ENCODE measurements around the gene HOXA1.

The HOXA1 gene

DNA sequence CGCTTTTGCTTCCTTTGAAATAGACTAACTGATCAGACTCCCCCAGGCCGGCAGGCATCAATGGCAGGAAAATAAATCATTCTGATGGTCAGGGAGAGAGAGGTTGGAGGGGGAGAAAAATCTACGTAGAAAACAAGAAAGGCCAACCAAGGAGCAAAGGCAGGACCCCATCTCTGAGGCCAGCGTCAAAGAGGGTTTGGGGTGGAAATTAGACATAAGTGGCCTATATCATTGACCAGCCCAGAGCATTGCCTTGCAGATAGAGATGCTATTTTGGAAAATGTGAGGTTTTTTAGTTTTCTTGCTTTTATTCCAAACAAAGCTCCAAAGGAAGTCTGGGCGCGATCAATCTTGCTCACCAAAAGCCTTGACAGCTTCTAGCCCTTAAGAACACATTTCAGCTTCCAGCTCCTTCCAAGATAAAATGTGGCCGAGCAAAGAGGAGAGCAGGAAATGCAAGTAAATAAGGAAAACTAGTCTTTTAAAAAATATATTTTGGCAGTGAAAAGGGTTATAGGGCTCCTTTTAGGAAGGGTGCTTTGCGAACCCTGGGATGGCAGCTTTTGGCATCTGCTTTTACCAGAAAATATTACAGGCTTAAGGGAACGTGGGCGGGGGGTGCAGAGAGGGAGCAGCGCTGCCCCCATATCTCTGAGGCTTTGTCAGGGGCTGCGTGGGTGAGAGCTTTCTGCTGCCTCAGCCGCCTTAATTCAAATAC is 8.7 kb upstream of the HOXA1 start:
- Histone ChIP-seq H3K36me3 (replicated peaks; ENCODE audit: insufficient read depth, low read length) (no peaks in the 10 kb centered on the region), H3K4me2 (ENCODE audit: low read depth, low read length) (no peak overlapping the region), H3K9ac (ENCODE audit: low read length) (no peak overlapping the region), H2AFZ (ENCODE audit: low read length) (no peak overlapping the region), H3K4me3 (ENCODE audit: low read length) (no peak overlapping the region), H3K9me3 (replicated peaks; ENCODE audit: insufficient read depth, low read length) (no peaks in the 10 kb centered on the region), H3K4me1 (ENCODE audit: low read length) (no peaks in the 10 kb centered on the region), H3F3A (ENCODE audit: insufficient read depth, low read length) (no peaks in the 10 kb centered on the region), H3K79me2 (ENCODE audit: low read length) (no peaks in the 10 kb centered on the region), H4K20me1 (ENCODE audit: insufficient read depth, low read length) (no peaks in the 10 kb centered on the region), H3K27me3 (replicated peaks; ENCODE audit: insufficient read depth, low read length) (peaks cover 44% of the 10 kb centered on the region), H3K27ac (ENCODE audit: low read length) (no peak overlapping the region), H3K9me2 (replicated peaks; ENCODE audit: insufficient read depth, low read length) (no peaks in the 10 kb centered on the region)
- no peak for DNase-seq
- TF ChIP-seq, protein P1, sequence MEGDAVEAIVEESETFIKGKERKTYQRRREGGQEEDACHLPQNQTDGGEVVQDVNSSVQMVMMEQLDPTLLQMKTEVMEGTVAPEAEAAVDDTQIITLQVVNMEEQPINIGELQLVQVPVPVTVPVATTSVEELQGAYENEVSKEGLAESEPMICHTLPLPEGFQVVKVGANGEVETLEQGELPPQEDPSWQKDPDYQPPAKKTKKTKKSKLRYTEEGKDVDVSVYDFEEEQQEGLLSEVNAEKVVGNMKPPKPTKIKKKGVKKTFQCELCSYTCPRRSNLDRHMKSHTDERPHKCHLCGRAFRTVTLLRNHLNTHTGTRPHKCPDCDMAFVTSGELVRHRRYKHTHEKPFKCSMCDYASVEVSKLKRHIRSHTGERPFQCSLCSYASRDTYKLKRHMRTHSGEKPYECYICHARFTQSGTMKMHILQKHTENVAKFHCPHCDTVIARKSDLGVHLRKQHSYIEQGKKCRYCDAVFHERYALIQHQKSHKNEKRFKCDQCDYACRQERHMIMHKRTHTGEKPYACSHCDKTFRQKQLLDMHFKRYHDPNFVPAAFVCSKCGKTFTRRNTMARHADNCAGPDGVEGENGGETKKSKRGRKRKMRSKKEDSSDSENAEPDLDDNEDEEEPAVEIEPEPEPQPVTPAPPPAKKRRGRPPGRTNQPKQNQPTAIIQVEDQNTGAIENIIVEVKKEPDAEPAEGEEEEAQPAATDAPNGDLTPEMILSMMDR (IDR thresholded peaks at IDR 0.05; ENCODE audit: low read length): no peak
- no peak for TF ChIP-seq EZH2 (optimal IDR thresholded peaks at IDR 0.05; ENCODE audit: low read depth, low read length)
- no peak for TF ChIP-seq EZH2phosphoT487 (IDR thresholded peaks at IDR 0.05; ENCODE audit: low read length)

DNA sequence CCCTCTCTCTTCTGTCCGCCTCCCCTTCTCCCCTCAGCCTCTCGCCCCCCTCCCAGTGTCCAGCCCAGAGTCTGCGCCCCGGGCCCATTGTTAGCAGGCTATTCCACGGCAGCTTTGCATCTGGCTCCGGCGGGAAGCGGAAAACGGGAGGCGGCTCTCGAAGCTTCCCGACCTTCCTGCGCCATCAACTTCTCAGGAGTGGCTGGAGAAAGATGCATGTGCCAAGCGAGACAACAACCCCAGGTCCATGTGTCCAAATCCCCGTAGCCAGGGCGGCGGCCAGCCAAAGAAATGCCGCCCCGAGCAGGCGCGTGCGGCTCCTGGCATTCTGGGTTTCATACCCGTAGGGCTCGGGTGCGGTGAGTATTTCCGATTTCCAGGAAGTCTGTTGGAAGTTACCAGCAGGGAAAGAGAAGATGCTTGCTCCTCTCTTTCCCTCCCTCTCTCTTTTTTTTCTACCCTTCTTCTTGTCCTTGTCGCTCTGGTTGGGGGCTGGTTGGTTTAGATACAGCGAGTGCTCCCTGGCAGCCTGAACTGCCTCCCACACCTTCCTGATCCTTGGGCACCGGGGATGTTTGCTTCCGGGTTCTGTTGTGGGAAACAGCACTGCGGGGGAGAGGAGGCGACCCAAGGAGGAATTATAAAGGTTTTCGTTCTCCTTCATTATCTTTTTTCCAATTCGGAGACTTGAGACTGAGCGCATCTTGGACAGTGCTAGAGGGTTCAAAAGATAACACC is 7.9 kb upstream of the HOXA1 start:
- H2AFZ ChIP-seq (ENCODE audit: low read length): no peak overlapping the region
- TF ChIP-seq, protein P1 (IDR thresholded peaks at IDR 0.05; ENCODE audit: low read length): no peak
- TF ChIP-seq EZH2phosphoT487 (IDR thresholded peaks at IDR 0.05; ENCODE audit: low read length) (no peak), EZH2 (optimal IDR thresholded peaks at IDR 0.05; ENCODE audit: low read depth, low read length) (no peak)
- no peaks in the 10 kb centered on the region for H3K79me2 ChIP-seq (ENCODE audit: low read length)
- H3K27me3 ChIP-seq (replicated peaks; ENCODE audit: insufficient read depth, low read length): peaks cover 44% of the 10 kb centered on the region
- H3K36me3 ChIP-seq (replicated peaks; ENCODE audit: insufficient read depth, low read length): no peaks in the 10 kb centered on the region
- H3K9ac ChIP-seq (ENCODE audit: low read length): no peak overlapping the region
- H3K4me1 ChIP-seq (ENCODE audit: low read length): no peaks in the 10 kb centered on the region
- no peaks in the 10 kb centered on the region for H3K9me3 ChIP-seq (replicated peaks; ENCODE audit: insufficient read depth, low read length)
- H3K4me3 ChIP-seq (ENCODE audit: low read length): no peak overlapping the region
- DNase-seq: no peak
- H3K9me2 ChIP-seq (replicated peaks; ENCODE audit: insufficient read depth, low read length): no peaks in the 10 kb centered on the region
- H3K27ac ChIP-seq (ENCODE audit: low read length): no peak overlapping the region
- H3F3A ChIP-seq (ENCODE audit: insufficient read depth, low read length): no peaks in the 10 kb centered on the region
- H4K20me1 ChIP-seq (ENCODE audit: insufficient read depth, low read length): no peaks in the 10 kb centered on the region
- H3K4me2 ChIP-seq (ENCODE audit: low read depth, low read length): no peak overlapping the region

DNA sequence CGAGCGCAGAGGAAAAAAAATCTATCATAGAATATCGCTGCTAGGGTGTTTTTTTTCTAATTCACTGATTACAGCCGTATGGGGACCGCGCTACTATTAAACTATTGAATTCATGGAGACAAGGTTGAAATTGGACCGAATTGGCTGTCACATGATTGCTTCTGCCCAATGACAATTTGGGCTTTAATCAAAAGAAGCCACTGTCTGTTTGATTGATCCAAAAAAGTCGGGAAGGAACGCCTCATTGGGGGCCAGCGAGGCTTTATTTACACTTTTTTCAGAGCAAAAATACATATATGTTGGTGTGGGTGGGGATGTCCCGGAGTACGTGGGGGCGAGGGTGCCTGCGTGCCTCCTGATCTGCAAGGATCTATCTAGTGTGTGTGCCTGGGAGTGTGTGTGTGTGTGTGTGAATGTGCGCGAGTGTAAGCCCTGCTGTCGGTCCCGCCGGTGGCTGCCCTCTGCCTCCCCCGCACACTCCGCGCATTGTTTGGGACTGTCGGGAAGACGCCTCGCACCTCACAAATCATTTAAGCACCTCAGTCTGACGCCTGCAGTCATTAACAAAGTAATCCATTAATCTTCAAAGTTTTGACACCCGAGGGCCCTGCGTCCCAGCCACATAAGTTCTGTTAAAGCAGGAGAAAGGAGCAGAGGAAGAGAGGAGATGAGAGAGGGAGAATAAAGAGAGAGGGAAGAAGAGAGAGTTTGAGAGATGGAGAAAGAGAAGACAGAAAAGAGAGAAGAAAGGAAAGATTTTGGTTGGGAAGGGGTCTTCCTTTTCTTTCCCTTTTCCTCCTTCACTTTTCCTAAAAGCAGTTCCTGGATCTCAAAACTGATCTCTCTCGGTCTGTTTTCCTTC is 7.0 kb upstream of the HOXA1 start, which contains the start of gene HOXA2:
Gene HOXA2 (minus strand): TSS at position 103 of the 862 bp plus-strand sequence. CDS start 183 bp downstream, outside the sequence.
- Histone ChIP-seq H4K20me1 (ENCODE audit: insufficient read depth, low read length) (no peaks in the 10 kb centered on the region), H3K27ac (ENCODE audit: low read length) (no peak within 1 kb of the TSS)

More for the DNA sequence above, 7.0 kb upstream of the HOXA1 start, which contains the start of gene HOXA2:
- H2AFZ ChIP-seq (ENCODE audit: low read length): no peak within 1 kb of the TSS
- no peaks in the 10 kb centered on the region for H3K9me2 ChIP-seq (replicated peaks; ENCODE audit: insufficient read depth, low read length)
- H3K9me3 ChIP-seq (replicated peaks; ENCODE audit: insufficient read depth, low read length): no peaks in the 10 kb centered on the region
- no peak within 1 kb of the TSS for H3K9ac ChIP-seq (ENCODE audit: low read length)
- H3K4me3 ChIP-seq (ENCODE audit: low read length): no peak within 1 kb of the TSS
- no peaks in the 10 kb centered on the region for H3K36me3 ChIP-seq (replicated peaks; ENCODE audit: insufficient read depth, low read length)
- no peak for DNase-seq
- H3K4me1 ChIP-seq (ENCODE audit: low read length): no peaks in the 10 kb centered on the region
- H3K79me2 ChIP-seq (ENCODE audit: low read length): no peaks in the 10 kb centered on the region
- no peaks in the 10 kb centered on the region for H3F3A ChIP-seq (ENCODE audit: insufficient read depth, low read length)
- TF ChIP-seq, protein P1 (IDR thresholded peaks at IDR 0.05; ENCODE audit: low read length): no peak
- TF ChIP-seq EZH2phosphoT487 (IDR thresholded peaks at IDR 0.05; ENCODE audit: low read length) (no peak), EZH2 (optimal IDR thresholded peaks at IDR 0.05; ENCODE audit: low read depth, low read length) (no peak)
- H3K4me2 ChIP-seq (ENCODE audit: low read depth, low read length): no peak within 1 kb of the TSS
- peaks cover 44% of the 10 kb centered on the region for H3K27me3 ChIP-seq (replicated peaks; ENCODE audit: insufficient read depth, low read length)
